Natural killer cell (primary cell): ENCODE results near the gene TNFSF11. TPM values are rescaled to one million over a fixed set of nuclear protein-coding genes. Genes with fewer than 3 reads are reported as not detected.

Experiments
- ATAC-seq, 3 donors: fragments of 150-1000 bp in 2 of 3; fragments of 200-7000 bp in 1 of 3; cut with Tn5 transposase; 1 replicate in 1 of 3; 2 replicates in 2 of 3; pipeline ENCODE4 v1.10.0; 2021; ENCODE audit warnings: mild to moderate bottlenecking in 2 of 3, moderate library complexity in 2 of 3
- DNase-seq, 2 donors: peaks; one replicate each; pipeline versions ENCODE4 v3.0.0 to v3.0.0-alpha.2; 2013 to 2021; ENCODE audit warnings: mixed read lengths in 1 of 2
- H3K27ac ChIP-seq: one replicate; pipeline ENCODE4 v1.5.1; 2013; ENCODE audit warnings: mild to moderate bottlenecking, low read length
- H3K27me3 ChIP-seq: one replicate; pipeline ENCODE4 v1.6.1; 2013; ENCODE audit warnings: low read length; ENCODE audit not compliant: control insufficient read depth, insufficient read depth
- H3K36me3 ChIP-seq: one replicate; pipeline ENCODE4 v1.6.1; 2013; ENCODE audit warnings: low read length; ENCODE audit not compliant: control insufficient read depth, insufficient read depth
- H3K4me1 ChIP-seq: one replicate; pipeline ENCODE4 v1.6.1; 2013; ENCODE audit warnings: low read length; ENCODE audit not compliant: control insufficient read depth, insufficient read depth
- H3K4me3 ChIP-seq: one replicate; pipeline ENCODE4 v1.5.1; 2013; ENCODE audit warnings: low read length
- H3K9me3 ChIP-seq: one replicate; pipeline ENCODE4 v1.6.1; 2013; ENCODE audit warnings: low read length; ENCODE audit not compliant: control insufficient read depth, insufficient read depth
- H3K27ac Mint-ChIP-seq, 2 donors: one replicate each; pipeline ENCODE4 v1.8.0; 2022; ENCODE audit warnings: mild to moderate bottlenecking in 2 of 2, mixed read lengths in 2 of 2, moderate library complexity in 1 of 2
- H3K27me3 Mint-ChIP-seq, 2 donors: one replicate each; pipeline ENCODE4 v1.8.0; 2022; ENCODE audit warnings: low read depth in 2 of 2, mixed read lengths in 2 of 2
- H3K36me3 Mint-ChIP-seq: one replicate; pipeline ENCODE4 v1.8.0; 2022; ENCODE audit warnings: mixed read lengths
- H3K4me1 Mint-ChIP-seq, 2 donors: one replicate each; pipeline ENCODE4 v1.8.0; 2022; ENCODE audit warnings: mixed read lengths in 2 of 2
- H3K4me3 Mint-ChIP-seq: one replicate; pipeline ENCODE4 v1.8.0; 2022; ENCODE audit warnings: mild to moderate bottlenecking, moderate library complexity, mixed read lengths
- H3K9me3 Mint-ChIP-seq, 2 donors: one replicate each; pipeline ENCODE4 v1.8.0; 2022; ENCODE audit warnings: mixed read lengths in 2 of 2
- CTCF ChIP-seq: fragments of 200-600 bp; IDR thresholded peaks from one replicate; pipeline ENCODE4 v1.8.0; 2022; ENCODE audit warnings: antibody characterized with exemption
- WGBS: methylation state at CpG from one replicate; pipeline ENCODE4 v1.1.7; 2013; ENCODE audit warnings: missing lambda C conversion rate; ENCODE audit not compliant: insufficient coverage; 5-methylcytosine and 5-hydroxymethylcytosine counted together
- intact Hi-C: fragments of 100-400 bp; cut with micrococcal nuclease; formaldehyde crosslinking; loops from one replicate; pipeline ENCODE4 v1.14.2; 2022
- total RNA-seq, 4 donors: library from RNA; stranded (reverse); fragments of 120-200 nt in 1 of 4; gene quantifications; one replicate each; pipeline versions ENCODE4 v1.2.3 to v1.2.4, GENCODE V29; 2013 to 2022

TNFSF11 gene
- total RNA-seq, 3 donors from 2014 or later (not counting 1 experiment from before 2014, with no cell fraction given), result 0.93 to 2.8 (median 1.0) TPM

DNA sequence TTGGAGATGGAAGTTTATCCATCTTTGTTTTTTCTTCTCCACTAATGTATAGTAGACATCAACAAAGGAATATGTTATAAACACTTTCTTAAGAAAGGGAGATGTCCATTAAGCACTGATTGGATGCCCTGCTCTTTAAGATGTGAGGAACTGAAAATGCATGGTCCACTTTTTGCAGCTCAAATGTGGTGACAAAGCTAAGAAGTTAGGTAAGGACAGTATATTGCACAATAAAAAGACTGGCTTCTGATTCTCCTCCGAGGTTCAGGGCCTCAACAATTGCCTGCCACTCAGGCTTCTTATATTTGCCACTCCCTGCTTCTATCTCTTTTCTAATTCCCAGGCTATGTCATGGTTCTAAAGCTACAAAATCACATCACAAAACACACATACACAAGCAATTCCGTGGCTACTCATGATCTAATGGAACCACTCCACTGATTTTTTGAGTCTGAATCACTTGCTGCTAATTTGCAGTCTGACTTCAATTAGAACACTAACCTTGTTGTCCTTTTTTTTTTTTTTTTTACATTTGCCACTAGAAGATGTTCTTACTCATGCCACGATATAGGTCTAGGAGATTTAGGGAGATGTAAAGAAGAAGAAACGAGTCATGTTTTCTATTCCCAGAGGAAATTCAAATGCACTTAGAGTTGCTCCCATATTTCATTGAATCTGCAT is 29.6 kb upstream of the TNFSF11 start:
- Histone ChIP-seq H3K9me3 (no peaks in the 10 kb centered on the region), H3K36me3 (no peaks in the 10 kb centered on the region), H3K4me3 (no peak overlapping the region), H3K4me1 (peaks cover 11% of the 10 kb centered on the region), H3K27me3 (no peaks in the 10 kb centered on the region), H3K27ac (no peak overlapping the region)
- no peak for ATAC-seq
- Mint-ChIP-seq H3K4me1 (peaks cover 27 to 28% of the 10 kb centered on the region in 2 donors), H3K27ac (no peak overlapping the region), H3K36me3 (no peaks in the 10 kb centered on the region), H3K27me3 (no peaks in the 10 kb centered on the region), H3K9me3 (no peaks in the 10 kb centered on the region), H3K4me3 (no peak overlapping the region)
- DNase-seq, result no peak
- intact Hi-C loops, result no loop called here
- TF ChIP-seq CTCF, result no peak
- 83% methylated on average over 4 of the region's 4 CpGs for WGBS

DNA sequence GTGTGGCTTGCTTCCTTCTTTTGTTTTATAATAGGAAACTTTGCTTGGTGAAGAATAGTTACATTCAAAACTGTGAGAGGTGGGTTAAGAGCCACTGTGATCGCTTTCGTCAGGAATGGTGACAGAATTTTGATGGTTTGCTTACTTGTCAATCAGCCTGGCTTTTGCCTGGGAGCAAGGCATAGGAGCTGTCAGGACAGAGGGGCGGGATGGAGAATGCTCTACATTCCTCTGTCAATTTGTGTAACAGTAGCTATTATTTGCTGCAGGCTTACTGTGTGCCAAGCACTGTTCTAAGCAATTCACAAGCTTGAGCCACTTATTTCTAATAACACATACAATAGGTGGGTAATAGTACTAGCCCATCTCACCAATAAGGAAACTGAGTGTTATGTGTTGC is 28.1 kb upstream of the TNFSF11 start:
- Mint-ChIP-seq H3K27me3 (no peaks in the 10 kb centered on the region), H3K4me1 (peaks cover 40 to 42% of the 10 kb centered on the region in 2 donors), H3K36me3 (no peaks in the 10 kb centered on the region), H3K9me3 (no peaks in the 10 kb centered on the region), H3K4me3 (no peak overlapping the region), H3K27ac (peak overlapping the region in 1 of 2 donors; percentile 88)
- TF ChIP-seq CTCF, result no peak
- no peak for DNase-seq
- 98% methylated on average over 3 of the region's 3 CpGs for WGBS
- no peak for ATAC-seq
- Histone ChIP-seq H3K4me1 (peaks cover 17% of the 10 kb centered on the region), H3K9me3 (no peaks in the 10 kb centered on the region), H3K27me3 (no peaks in the 10 kb centered on the region), H3K4me3 (no peak overlapping the region), H3K36me3 (no peaks in the 10 kb centered on the region), H3K27ac (no peak overlapping the region)
- intact Hi-C loops, result no loop called here

DNA sequence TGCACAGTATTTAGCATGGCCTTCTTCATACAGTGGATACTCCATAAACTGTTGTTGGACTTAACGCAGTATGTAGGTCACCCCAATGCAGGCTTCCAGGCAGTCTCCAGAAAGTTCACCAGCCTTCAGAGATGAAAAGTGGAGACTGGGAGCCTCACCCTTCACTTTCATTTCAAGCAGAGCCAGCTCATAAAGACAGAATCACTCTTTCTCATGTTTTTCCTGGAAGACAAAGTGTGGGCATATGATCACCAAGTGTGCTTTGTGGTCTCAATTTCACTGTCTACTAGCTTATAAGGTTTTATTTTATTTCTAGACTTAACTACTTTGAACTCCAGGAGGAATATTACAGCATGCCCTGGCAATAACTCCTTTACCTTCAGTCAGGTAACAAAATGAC is 26.3 kb upstream of the TNFSF11 start:
- 95% methylated on average over 1 of the region's 1 CpG for WGBS
- peak overlapping the region; percentile 17 to 88 for H3K27ac Mint-ChIP-seq
- no peak overlapping the region for H3K4me3 Mint-ChIP-seq

More for the DNA sequence above, 26.3 kb upstream of the TNFSF11 start:
- intact Hi-C loops, result loop anchor here (2.0 kb wide), 2 partner anchors 33 to 171 kb away; no protein-coding TSS in a partner anchor
- H3K9me3 ChIP-seq, result no peaks in the 10 kb centered on the region
- peaks cover 25% of the 10 kb centered on the region for H3K4me1 ChIP-seq
- no peak for TF ChIP-seq CTCF
- H3K27me3 Mint-ChIP-seq, result no peaks in the 10 kb centered on the region
- peak overlapping the region; percentile 31 for H3K27ac ChIP-seq
- no peaks in the 10 kb centered on the region for H3K36me3 Mint-ChIP-seq
- H3K9me3 Mint-ChIP-seq, result no peaks in the 10 kb centered on the region
- H3K4me3 ChIP-seq, result no peak overlapping the region
- no peaks in the 10 kb centered on the region for H3K36me3 ChIP-seq
- ATAC-seq (no peak), DNase-seq (no peak)
- peaks cover 39 to 56% of the 10 kb centered on the region in 2 donors for H3K4me1 Mint-ChIP-seq
- no peaks in the 10 kb centered on the region for H3K27me3 ChIP-seq
